Smooth muscle cell (in vitro differentiated cells): Measurements from ENCODE around the gene NUP214. TPM values are rescaled to one million over a fixed set of nuclear protein-coding genes. Genes with fewer than 3 reads are reported as not detected.
A peak's percentile ranks its signal among the peaks of the same experiment; 100 is the strongest.

Experiments
- DNase-seq: peaks from one replicate; lab custom pipeline; 2025; ENCODE audit not compliant: unreplicated experiment; lab: John Stamatoyannopoulos, UW
- H2AFZ ChIP-seq: fragments of 200-600 bp; sonication (generic); 2 replicates; pipeline ENCODE4 v1.6.0; 2016; ENCODE audit warnings: antibody characterized with exemption, low read depth, mild to moderate bottlenecking
- H3F3A ChIP-seq: fragments of 200-600 bp; sonication (generic); 2 replicates; pipeline ENCODE4 v1.6.0; 2017; ENCODE audit warnings: antibody characterized with exemption, low read depth
- H3K27ac ChIP-seq: fragments of 200-600 bp; sonication (generic); 2 replicates; pipeline ENCODE4 v1.5.1; 2016; ENCODE audit warnings: low read depth, mild to moderate bottlenecking
- H3K27me3 ChIP-seq: fragments of 200-600 bp; sonication (generic); 2 replicates; pipeline ENCODE4 v1.6.1; 2016; ENCODE audit warnings: low read depth, mild to moderate bottlenecking
- H3K36me3 ChIP-seq: fragments of 200-600 bp; sonication (generic); 2 replicates; pipeline ENCODE4 v1.5.1; 2016; ENCODE audit warnings: low read depth
- H3K4me1 ChIP-seq: fragments of 200-600 bp; sonication (generic); 2 replicates; pipeline ENCODE4 v1.5.1; 2016; ENCODE audit warnings: low read depth
- H3K4me2 ChIP-seq: fragments of 200-600 bp; sonication (generic); 2 replicates; pipeline ENCODE4 v1.6.0; 2016; ENCODE audit warnings: mild to moderate bottlenecking
- H3K4me3 ChIP-seq: fragments of 200-600 bp; sonication (generic); 2 replicates; pipeline ENCODE4 v1.5.1; 2016; ENCODE audit warnings: mild to moderate bottlenecking
- H3K79me2 ChIP-seq: fragments of 200-600 bp; sonication (generic); 2 replicates; pipeline ENCODE4 v1.6.0; 2016; ENCODE audit warnings: low read depth, mild to moderate bottlenecking
- H3K9ac ChIP-seq: fragments of 200-600 bp; sonication (generic); 2 replicates; pipeline ENCODE4 v1.6.0; 2016; ENCODE audit warnings: low read depth
- H3K9me3 ChIP-seq: fragments of 200-600 bp; sonication (generic); replicated peaks from 2 replicates; pipeline ENCODE4 v1.5.1; 2016; ENCODE audit warnings: low read depth
- H4K20me1 ChIP-seq: fragments of 200-600 bp; sonication (generic); 2 replicates; pipeline ENCODE4 v1.6.0; 2016; ENCODE audit warnings: low read depth
- WGBS: methylation state at CpG from one replicate; pipeline ENCODE4 v1.1.7; 2016; ENCODE audit warnings: low lambda C conversion rate; 5-methylcytosine and 5-hydroxymethylcytosine counted together
- polyA plus RNA-seq: library from polyadenylated mRNA; unstranded; fragments of >200 nt; fragmentation: Nextera tagmentation; extraction: Ambion mirVana; gene quantifications from 2 replicates; pipeline ENCODE4 v1.2.1, GENCODE V29; 2016
- total RNA-seq: library from RNA; depleted of rRNA; stranded (reverse); fragments of >200 nt; gene quantifications from 2 replicates; pipeline ENCODE4 v1.2.3, GENCODE V29; 2014
- TF ChIP-seq, protein P1 (sequence below): fragments of 200-600 bp; sonication (generic); IDR thresholded peaks from 2 replicates; pipeline ENCODE4 v1.5.1; 2017; ENCODE audit warnings: borderline replicate concordance, mild to moderate bottlenecking, antibody characterized with exemption; ENCODE audit not compliant: insufficient read depth, poor library complexity, severe bottlenecking

Gene NUP214
- total and polyA plus RNA-seq, 2 experiments from 2014 or later, result 13.9 to 44.7 TPM

DNA sequence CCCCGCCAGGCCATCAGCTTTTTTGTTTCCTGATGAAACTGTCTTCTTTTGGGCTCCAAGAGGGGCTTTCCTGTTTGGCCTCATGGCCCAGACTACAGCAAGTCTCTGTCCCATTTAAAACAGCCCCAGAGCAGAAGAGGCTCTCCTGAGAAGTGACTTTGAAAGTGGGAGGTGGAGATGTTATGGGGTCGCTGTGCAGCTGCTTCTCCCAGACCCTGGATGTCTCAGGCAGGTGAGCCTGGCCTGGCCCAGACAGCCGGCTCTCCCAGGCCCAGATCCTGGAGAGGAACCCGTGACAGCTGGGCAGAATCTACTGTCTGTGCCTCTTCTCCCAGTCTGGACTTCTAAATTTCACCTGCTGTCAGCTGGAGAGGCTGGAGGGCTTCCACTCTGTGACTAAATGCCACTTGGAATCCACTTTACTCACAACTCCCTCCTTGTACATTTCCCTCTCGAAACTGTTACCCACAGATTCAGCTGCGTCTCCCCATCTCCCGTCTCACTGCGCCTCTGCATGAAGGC, 130.4 kb downstream of the NUP214 start:
- TF ChIP-seq, protein P1, sequence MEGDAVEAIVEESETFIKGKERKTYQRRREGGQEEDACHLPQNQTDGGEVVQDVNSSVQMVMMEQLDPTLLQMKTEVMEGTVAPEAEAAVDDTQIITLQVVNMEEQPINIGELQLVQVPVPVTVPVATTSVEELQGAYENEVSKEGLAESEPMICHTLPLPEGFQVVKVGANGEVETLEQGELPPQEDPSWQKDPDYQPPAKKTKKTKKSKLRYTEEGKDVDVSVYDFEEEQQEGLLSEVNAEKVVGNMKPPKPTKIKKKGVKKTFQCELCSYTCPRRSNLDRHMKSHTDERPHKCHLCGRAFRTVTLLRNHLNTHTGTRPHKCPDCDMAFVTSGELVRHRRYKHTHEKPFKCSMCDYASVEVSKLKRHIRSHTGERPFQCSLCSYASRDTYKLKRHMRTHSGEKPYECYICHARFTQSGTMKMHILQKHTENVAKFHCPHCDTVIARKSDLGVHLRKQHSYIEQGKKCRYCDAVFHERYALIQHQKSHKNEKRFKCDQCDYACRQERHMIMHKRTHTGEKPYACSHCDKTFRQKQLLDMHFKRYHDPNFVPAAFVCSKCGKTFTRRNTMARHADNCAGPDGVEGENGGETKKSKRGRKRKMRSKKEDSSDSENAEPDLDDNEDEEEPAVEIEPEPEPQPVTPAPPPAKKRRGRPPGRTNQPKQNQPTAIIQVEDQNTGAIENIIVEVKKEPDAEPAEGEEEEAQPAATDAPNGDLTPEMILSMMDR, result no peak
- H3F3A ChIP-seq, result peaks cover 3% of the 10 kb centered on the region
- H3K27ac ChIP-seq, result peak overlapping the region; percentile 88
- H4K20me1 ChIP-seq, result no peaks in the 10 kb centered on the region
- peak overlapping the region; percentile 34 for H3K4me2 ChIP-seq
- H3K4me1 ChIP-seq, result no peaks in the 10 kb centered on the region
- no peaks in the 10 kb centered on the region for H3K27me3 ChIP-seq
- H3K4me3 ChIP-seq, result no peak overlapping the region
- H3K36me3 ChIP-seq, result no peaks in the 10 kb centered on the region
- H3K9me3 ChIP-seq, result no peaks in the 10 kb centered on the region
- no peak overlapping the region for H3K9ac ChIP-seq
- no peak for DNase-seq
- 91% methylated on average over 8 of the region's 8 CpGs for WGBS
- H2AFZ ChIP-seq, result no peak overlapping the region
- no peaks in the 10 kb centered on the region for H3K79me2 ChIP-seq

DNA sequence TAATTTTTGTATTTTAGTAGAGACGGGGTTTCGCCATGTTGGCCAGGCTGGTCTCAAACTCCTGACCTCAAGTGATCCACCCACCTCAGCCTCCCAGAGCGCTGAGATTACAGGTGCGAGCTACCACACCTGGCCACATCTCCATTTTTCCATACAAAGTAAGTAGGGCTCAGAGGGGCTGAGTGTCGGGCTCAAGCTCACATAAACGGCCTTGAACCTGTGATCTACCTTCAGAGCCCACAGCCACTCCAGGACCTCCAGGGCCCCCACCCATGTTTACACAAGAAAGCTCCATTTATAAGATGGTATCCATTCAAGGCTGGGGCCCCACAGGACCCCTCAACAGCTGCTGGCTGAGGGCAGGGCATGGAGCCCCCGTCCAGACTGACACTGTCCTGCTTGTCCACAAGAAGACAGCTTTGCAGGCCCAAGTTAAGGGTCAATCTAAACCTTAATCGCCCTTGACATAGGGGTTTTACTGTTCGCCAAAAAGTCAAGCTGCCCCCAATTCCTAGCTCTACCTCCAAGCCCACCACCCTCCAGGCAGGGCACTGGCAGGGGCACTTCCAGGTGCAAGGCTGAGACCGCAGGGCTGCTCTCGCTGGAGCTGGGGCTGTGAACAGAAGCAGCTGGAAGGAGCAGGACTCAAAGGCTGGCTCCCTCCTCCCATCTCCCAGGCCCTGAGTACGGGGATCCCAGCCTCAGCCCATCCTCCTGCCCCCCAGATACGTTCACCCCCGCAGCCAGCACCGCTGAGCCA, 132.1 kb downstream of the NUP214 start:
- H3K9ac ChIP-seq, result no peak overlapping the region
- H3K4me1 ChIP-seq, result no peaks in the 10 kb centered on the region
- TF ChIP-seq, protein P1, result no peak
- H3K27me3 ChIP-seq, result no peaks in the 10 kb centered on the region
- H2AFZ ChIP-seq, result no peak overlapping the region
- no peaks in the 10 kb centered on the region for H3K9me3 ChIP-seq
- 95% methylated on average over 15 of the region's 15 CpGs for WGBS
- peaks cover 3% of the 10 kb centered on the region for H3F3A ChIP-seq
- no peaks in the 10 kb centered on the region for H4K20me1 ChIP-seq
- H3K4me2 ChIP-seq, result no peak overlapping the region
- H3K36me3 ChIP-seq, result no peaks in the 10 kb centered on the region
- H3K27ac ChIP-seq, result no peak overlapping the region
- DNase-seq, result no peak
- H3K79me2 ChIP-seq, result no peaks in the 10 kb centered on the region
- H3K4me3 ChIP-seq, result no peak overlapping the region

DNA sequence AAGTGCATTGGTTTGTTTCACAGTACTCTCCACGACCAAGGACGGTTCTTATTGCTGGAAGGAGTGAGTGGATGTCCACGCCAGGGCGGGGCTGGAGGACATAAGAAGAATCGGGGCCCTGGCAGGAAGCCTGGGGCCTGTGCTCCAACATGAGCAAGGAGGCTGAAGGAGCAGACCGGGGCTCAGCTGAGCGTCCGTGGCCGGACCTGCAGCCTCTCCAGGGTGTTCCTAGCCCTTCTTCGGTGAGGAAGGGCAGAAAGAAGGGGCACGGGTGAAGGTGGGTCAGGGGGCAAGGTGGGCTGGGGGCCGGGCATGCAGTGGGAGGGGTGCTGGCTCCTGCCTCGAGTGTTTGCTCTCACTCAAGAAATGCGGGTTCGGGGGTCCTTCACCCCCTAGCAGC, 132.8 kb downstream of the NUP214 start:
- no peak overlapping the region for H3K4me3 ChIP-seq
- TF ChIP-seq, protein P1, result no peak
- no peaks in the 10 kb centered on the region for H3K9me3 ChIP-seq
- DNase-seq, result no peak
- H4K20me1 ChIP-seq, result no peaks in the 10 kb centered on the region
- no peaks in the 10 kb centered on the region for H3K27me3 ChIP-seq
- H3K27ac ChIP-seq, result no peak overlapping the region
- H2AFZ ChIP-seq, result no peak overlapping the region
- H3K4me2 ChIP-seq, result no peak overlapping the region
- H3K79me2 ChIP-seq, result no peaks in the 10 kb centered on the region
- H3F3A ChIP-seq, result peaks cover 3% of the 10 kb centered on the region
- H3K4me1 ChIP-seq, result no peaks in the 10 kb centered on the region
- H3K36me3 ChIP-seq, result no peaks in the 10 kb centered on the region
- no peak overlapping the region for H3K9ac ChIP-seq
- WGBS, result 92% methylated on average over 12 of the region's 15 CpGs
